ENCODE measurements around the gene FRAT2. TPM values are rescaled to one million over a fixed set of nuclear protein-coding genes. Genes with fewer than 3 reads are reported as not detected.

FRAT2 gene
- total and polyA plus RNA-seq, 2 of the 13 experiments (the other 11 are each of a cell fraction or from before 2014, with no cell fraction given): 7.2 to 14.1 TPM

DNA sequence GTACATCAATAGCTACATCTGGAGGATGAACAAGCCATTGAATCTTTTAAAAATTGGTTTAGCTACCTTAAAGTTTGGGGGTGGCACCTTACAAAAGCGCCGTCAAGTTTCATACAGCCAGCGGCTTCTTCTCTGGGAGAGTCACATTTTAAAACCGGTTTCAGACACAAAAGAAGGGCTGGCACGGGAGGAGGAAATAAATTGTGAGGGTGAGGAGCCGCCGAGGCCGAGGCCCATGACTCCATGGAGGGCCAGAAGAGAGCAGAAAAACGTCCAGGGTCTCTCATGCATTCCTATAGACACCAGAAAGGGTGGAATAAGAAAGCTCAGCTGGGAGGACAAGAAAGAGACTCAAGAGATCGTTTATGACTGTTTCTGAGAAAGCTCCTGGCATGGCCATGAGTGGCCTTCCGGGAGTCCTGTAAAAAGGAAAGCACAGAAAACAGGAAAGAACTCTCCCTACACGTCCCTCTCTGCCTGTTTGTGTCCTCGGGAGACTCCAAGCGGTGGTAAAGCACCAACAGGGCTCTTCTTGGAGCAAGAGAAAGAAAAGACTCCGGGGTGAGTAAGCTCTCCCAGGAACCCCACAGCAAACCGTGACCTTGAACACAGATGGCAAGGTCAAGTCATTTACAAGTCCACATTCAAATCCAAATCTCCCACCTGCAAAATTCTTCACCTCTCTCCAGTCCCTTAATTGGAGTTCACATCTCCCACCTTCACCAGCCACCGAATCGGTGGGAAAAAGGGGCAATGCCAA lies 1.8 kb downstream of the FRAT2 start (continued):
- TF ChIP-seq ZNF879 (CRISPR knock-in tag; IDR thresholded peaks at IDR 0.05) (no peak), ZNF543 (CRISPR knock-in tag; IDR thresholded peaks at IDR 0.05) (no peak), MBNL3 (CRISPR knock-in tag; conservative IDR thresholded peaks at IDR 0.05) (no peak), RXRB (CRISPR knock-in tag; IDR thresholded peaks at IDR 0.05; ENCODE audit: borderline replicate concordance) (peak; percentile 34; the same call in 1 of the 2 replicates), ZNF121 (CRISPR knock-in tag; IDR thresholded peaks at IDR 0.05) (no peak), ZNF20 (CRISPR knock-in tag; IDR thresholded peaks at IDR 0.05) (no peak), DR1 (CRISPR knock-in tag; IDR thresholded peaks at IDR 0.05) (no peak), HES4 (CRISPR knock-in tag; IDR thresholded peaks at IDR 0.05; ENCODE audit: borderline replicate concordance) (no peak), AFF4 (CRISPR knock-in tag; IDR thresholded peaks at IDR 0.05) (0 out of 2 replicates have a peak, but pooled peaks have one; percentile 27), ZBTB38 (CRISPR knock-in tag; IDR thresholded peaks at IDR 0.05) (no peak), XRCC5 (optimal IDR thresholded peaks at IDR 0.05; ENCODE audit: low read length) (peak; percentile 23), KDM5A (IDR thresholded peaks at IDR 0.05; ENCODE audit: borderline replicate concordance, low read length) (peak; percentile 42; the same call in 1 of the 2 replicates), ATAD3A (CRISPR knock-in tag; IDR thresholded peaks at IDR 0.05) (no peak), DDIT3 (CRISPR knock-in tag; IDR thresholded peaks at IDR 0.05) (no peak), MED1 (CRISPR knock-in tag; IDR thresholded peaks at IDR 0.05) (peak; percentile 40), NFKB2 (CRISPR knock-in tag; IDR thresholded peaks at IDR 0.05; ENCODE audit: borderline replicate concordance) (no peak), KAT8 (CRISPR knock-in tag; IDR thresholded peaks at IDR 0.05) (no peak), MATR3 (CRISPR knock-in tag; IDR thresholded peaks at IDR 0.05) (no peak)
- TF ChIP-seq, protein P1, sequence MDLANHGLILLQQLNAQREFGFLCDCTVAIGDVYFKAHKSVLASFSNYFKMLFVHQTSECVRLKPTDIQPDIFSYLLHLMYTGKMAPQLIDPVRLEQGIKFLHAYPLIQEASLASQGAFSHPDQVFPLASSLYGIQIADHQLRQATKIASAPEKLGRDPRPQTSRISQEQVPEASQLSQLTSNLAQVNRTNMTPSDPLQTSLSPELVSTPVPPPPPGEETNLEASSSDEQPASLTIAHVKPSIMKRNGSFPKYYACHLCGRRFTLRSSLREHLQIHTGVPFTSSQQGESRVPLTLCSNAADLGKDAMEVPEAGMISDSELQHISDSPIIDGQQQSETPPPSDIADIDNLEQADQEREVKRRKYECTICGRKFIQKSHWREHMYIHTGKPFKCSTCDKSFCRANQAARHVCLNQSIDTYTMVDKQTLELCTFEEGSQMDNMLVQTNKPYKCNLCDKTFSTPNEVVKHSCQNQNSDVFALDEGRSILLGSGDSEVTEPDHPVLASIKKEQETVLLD (CRISPR knock-in tag; IDR thresholded peaks at IDR 0.05; ENCODE audit: low read depth): no peak
- TF ChIP-seq, protein P2, sequence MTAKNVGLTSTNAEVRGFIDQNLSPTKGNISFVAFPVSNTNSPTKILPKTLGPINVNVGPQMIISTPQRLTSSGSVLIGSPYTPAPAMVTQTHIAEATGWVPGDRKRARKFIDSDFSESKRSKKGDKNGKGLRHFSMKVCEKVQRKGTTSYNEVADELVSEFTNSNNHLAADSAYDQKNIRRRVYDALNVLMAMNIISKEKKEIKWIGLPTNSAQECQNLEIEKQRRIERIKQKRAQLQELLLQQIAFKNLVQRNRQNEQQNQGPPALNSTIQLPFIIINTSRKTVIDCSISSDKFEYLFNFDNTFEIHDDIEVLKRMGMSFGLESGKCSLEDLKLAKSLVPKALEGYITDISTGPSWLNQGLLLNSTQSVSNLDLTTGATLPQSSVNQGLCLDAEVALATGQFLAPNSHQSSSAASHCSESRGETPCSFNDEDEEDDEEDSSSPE (CRISPR knock-in tag; IDR thresholded peaks at IDR 0.05): 0 out of 2 replicates have a peak, but pooled peaks have one; percentile 9
